ENCODE results near the gene HOXB1. TPM values are rescaled to one million over a fixed set of nuclear protein-coding genes. Genes with fewer than 3 reads are reported as not detected.
A peak's percentile ranks its signal among the peaks of the same experiment; 100 is the strongest.
"Not testable (repeated sequence)": the region's sequence is repeated elsewhere in the genome, so short reads cannot be mapped to it uniquely, and the experiment has no call there.

HOXB1 gene
- total RNA-seq, 1 experiment from 2014 or later: not detected

- CTCF ChIA-PET: interaction anchor here (0.6 to 1.1 kb wide), 2 partner anchors 10 to 224 kb away, joined by 3 to 6 read pairs; no protein-coding TSS in a partner anchor
- Histone ChIP-seq H3K27me3 (ENCODE audit: control insufficient read depth, insufficient read depth, low read length) (no peaks in the 10 kb centered on the region), H3K27ac (ENCODE audit: low read length) (peak overlapping the region; percentile 45), H3K9me3 (ENCODE audit: control insufficient read depth, insufficient read depth, low read depth, low read length) (no peaks in the 10 kb centered on the region), H3K36me3 (ENCODE audit: control insufficient read depth, insufficient read depth, low read length) (no peaks in the 10 kb centered on the region), H3K4me3 (ENCODE audit: low read depth in 2 of 2, low read length in 2 of 2) (no peak overlapping the region), H3K4me1 (ENCODE audit: control insufficient read depth, insufficient read depth, low read length) (peaks cover 26% of the 10 kb centered on the region)
- in situ Hi-C loops (cut with HindIII; ENCODE audit: low pct_unique_long_range_greater_than_20kb, low sequenced_read_pairs): no loop called here
- no peak for DNase-seq (ENCODE audit: low read depth, low spot score)
- intact Hi-C loops (cut with micrococcal nuclease; ENCODE audit: unreplicated experiment): no loop called here
- POLR2A ChIA-PET: interaction anchor here (0.5 kb wide), 1 partner anchor 80 kb away, joined by 4 read pairs; no protein-coding TSS in a partner anchor
- no TSS peak for BruUV-seq (replicated peaks)
- TF ChIP-seq POLR2AphosphoS5 (IDR thresholded peaks at IDR 0.05; ENCODE audit: low read depth, low read length): no peak
- no peak for TF ChIP-seq SIN3A (IDR thresholded peaks at IDR 0.05; ENCODE audit: borderline replicate concordance, insufficient read depth, low read depth, low read length)
- no peak for TF ChIP-seq CTCF (IDR thresholded peaks at IDR 0.05)
- no peak for TF ChIP-seq TCF7L2 (IDR thresholded peaks at IDR 0.05; ENCODE audit: low read depth, low read length)
- TF ChIP-seq REST (IDR thresholded peaks at IDR 0.05; ENCODE audit: insufficient read depth in 1 of 2, low read depth in 2 of 2, low read length in 1 of 2): no peak
- ATAC-seq: peak; percentile 62
Measured at GRCh38 chr17:48483004-48483403, 47.8 kb downstream of the HOXB1 start.

GRCh38 chr17:48482301-48482700 is 48.5 kb downstream of the HOXB1 start:
- CTCF ChIA-PET; H3K9me3 ChIP-seq (ENCODE audit: control insufficient read depth, insufficient read depth, low read depth, low read length): not testable (repeated sequence)

GRCh38 chr17:48479014-48479402 is 51.8 kb downstream of the HOXB1 start:
- DNase-seq (ENCODE audit: low read depth, low spot score) (no peak), ATAC-seq (no peak)
- no peak overlapping the region for H3K4me3 ChIP-seq (ENCODE audit: low read depth in 2 of 2, low read length in 2 of 2)
- ChIA-PET CTCF (no interaction called here), POLR2A (no interaction called here)
- no peak for TF ChIP-seq REST (IDR thresholded peaks at IDR 0.05; ENCODE audit: insufficient read depth in 1 of 2, low read depth in 2 of 2, low read length in 1 of 2)
- TF ChIP-seq POLR2AphosphoS5 (IDR thresholded peaks at IDR 0.05; ENCODE audit: low read depth, low read length): no peak
- TF ChIP-seq TCF7L2 (IDR thresholded peaks at IDR 0.05; ENCODE audit: low read depth, low read length): no peak
- TF ChIP-seq CTCF (IDR thresholded peaks at IDR 0.05): no peak
- TF ChIP-seq SIN3A (IDR thresholded peaks at IDR 0.05; ENCODE audit: borderline replicate concordance, insufficient read depth, low read depth, low read length): no peak
- in situ Hi-C loops (cut with HindIII; ENCODE audit: low pct_unique_long_range_greater_than_20kb, low sequenced_read_pairs): no loop called here
- no peaks in the 10 kb centered on the region for H3K36me3 ChIP-seq (ENCODE audit: control insufficient read depth, insufficient read depth, low read length)
- H3K9me3 ChIP-seq (ENCODE audit: control insufficient read depth, insufficient read depth, low read depth, low read length): no peaks in the 10 kb centered on the region
- no TSS peak for BruUV-seq (replicated peaks)
- peaks cover 11% of the 10 kb centered on the region for H3K4me1 ChIP-seq (ENCODE audit: control insufficient read depth, insufficient read depth, low read length)
- H3K27ac ChIP-seq (ENCODE audit: low read length): no peak overlapping the region
- intact Hi-C loops (cut with micrococcal nuclease; ENCODE audit: unreplicated experiment): no loop called here
- H3K27me3 ChIP-seq (ENCODE audit: control insufficient read depth, insufficient read depth, low read length): no peaks in the 10 kb centered on the region

More at GRCh38 chr17:48482301-48482700, 48.5 kb downstream of the HOXB1 start:
- H3K27me3 ChIP-seq (ENCODE audit: control insufficient read depth, insufficient read depth, low read length); POLR2A ChIA-PET; H3K36me3 ChIP-seq (ENCODE audit: control insufficient read depth, insufficient read depth, low read length); BruUV-seq (replicated peaks); in situ Hi-C loops (cut with HindIII; ENCODE audit: low pct_unique_long_range_greater_than_20kb, low sequenced_read_pairs); DNase-seq (ENCODE audit: low read depth, low spot score); H3K4me3 ChIP-seq (ENCODE audit: low read depth in 2 of 2, low read length in 2 of 2); intact Hi-C loops (cut with micrococcal nuclease; ENCODE audit: unreplicated experiment); ATAC-seq: not testable (repeated sequence)
- peak overlapping the region; percentile 45; the same call in 1 of the 2 replicates for H3K27ac ChIP-seq (ENCODE audit: low read length)
- H3K4me1 ChIP-seq (ENCODE audit: control insufficient read depth, insufficient read depth, low read length): peaks cover 26% of the 10 kb centered on the region
